Measurements from ENCODE around the gene PTPN14. TPM values are rescaled to one million over a fixed set of nuclear protein-coding genes. Genes with fewer than 3 reads are reported as not detected.

The PTPN14 gene
- polyA plus RNA-seq, 1 donor from 2014 or later = 0.07 TPM

DNA sequence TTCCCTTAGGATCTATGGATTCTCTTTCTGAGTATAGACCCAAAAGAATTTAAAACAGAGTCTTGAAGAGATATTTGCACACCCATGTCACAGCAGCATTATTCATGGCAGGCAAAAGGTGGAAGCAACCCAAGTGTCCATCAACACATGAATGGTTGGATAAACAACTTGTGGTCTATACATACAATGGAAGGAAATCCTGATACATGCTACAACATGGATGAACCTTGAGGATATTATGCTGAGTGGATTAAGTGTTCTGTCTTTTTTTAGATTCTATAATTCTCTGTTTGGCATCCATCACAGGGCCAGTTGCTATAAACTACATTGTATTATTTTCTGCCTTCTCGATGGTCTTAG lies 39.8 kb downstream of the PTPN14 start:
- Histone ChIP-seq H3K79me2 (replicated peaks; ENCODE audit: insufficient read depth, low read length) (no peaks in the 10 kb centered on the region), H3F3A (ENCODE audit: insufficient read depth, low read length, poor library complexity, severe bottlenecking) (no peaks in the 10 kb centered on the region), H2AFZ (ENCODE audit: low read depth, low read length) (no peak overlapping the region), H3K9me2 (ENCODE audit: insufficient read depth, low read length) (no peaks in the 10 kb centered on the region), H3K4me3 (ENCODE audit: low read length) (no peak overlapping the region), H3K4me2 (ENCODE audit: low read length) (no peak overlapping the region), H3K9me3 (ENCODE audit: low read length) (no peaks in the 10 kb centered on the region), H3K27ac (ENCODE audit: low read length) (no peak overlapping the region), H4K20me1 (ENCODE audit: insufficient read depth) (no peaks in the 10 kb centered on the region), H3K36me3 (ENCODE audit: insufficient read depth, low read length) (no peaks in the 10 kb centered on the region), H3K9ac (ENCODE audit: low read length) (no peak overlapping the region), H3K27me3 (ENCODE audit: insufficient read depth, low read depth, low read length) (no peaks in the 10 kb centered on the region)
- no peak for TF ChIP-seq REST (IDR thresholded peaks at IDR 0.05; ENCODE audit: borderline replicate concordance)
- no peak for TF ChIP-seq MXI1 (conservative IDR thresholded peaks at IDR 0.05; ENCODE audit: poor library complexity, severe bottlenecking)
- TF ChIP-seq TAF1 (IDR thresholded peaks at IDR 0.05; ENCODE audit: low read depth) = no peak
- TF ChIP-seq RAD21 (conservative IDR thresholded peaks at IDR 0.05) = no peak
- TF ChIP-seq POLR2AphosphoS5 (IDR thresholded peaks at IDR 0.05) = no peak
- TF ChIP-seq SMC3 (conservative IDR thresholded peaks at IDR 0.05; ENCODE audit: poor library complexity) = no peak
- TF ChIP-seq EP300 (conservative IDR thresholded peaks at IDR 0.05; ENCODE audit: poor library complexity, severe bottlenecking) = no peak
- TF ChIP-seq, protein P1, sequence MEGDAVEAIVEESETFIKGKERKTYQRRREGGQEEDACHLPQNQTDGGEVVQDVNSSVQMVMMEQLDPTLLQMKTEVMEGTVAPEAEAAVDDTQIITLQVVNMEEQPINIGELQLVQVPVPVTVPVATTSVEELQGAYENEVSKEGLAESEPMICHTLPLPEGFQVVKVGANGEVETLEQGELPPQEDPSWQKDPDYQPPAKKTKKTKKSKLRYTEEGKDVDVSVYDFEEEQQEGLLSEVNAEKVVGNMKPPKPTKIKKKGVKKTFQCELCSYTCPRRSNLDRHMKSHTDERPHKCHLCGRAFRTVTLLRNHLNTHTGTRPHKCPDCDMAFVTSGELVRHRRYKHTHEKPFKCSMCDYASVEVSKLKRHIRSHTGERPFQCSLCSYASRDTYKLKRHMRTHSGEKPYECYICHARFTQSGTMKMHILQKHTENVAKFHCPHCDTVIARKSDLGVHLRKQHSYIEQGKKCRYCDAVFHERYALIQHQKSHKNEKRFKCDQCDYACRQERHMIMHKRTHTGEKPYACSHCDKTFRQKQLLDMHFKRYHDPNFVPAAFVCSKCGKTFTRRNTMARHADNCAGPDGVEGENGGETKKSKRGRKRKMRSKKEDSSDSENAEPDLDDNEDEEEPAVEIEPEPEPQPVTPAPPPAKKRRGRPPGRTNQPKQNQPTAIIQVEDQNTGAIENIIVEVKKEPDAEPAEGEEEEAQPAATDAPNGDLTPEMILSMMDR (IDR thresholded peaks at IDR 0.05; ENCODE audit: poor library complexity, severe bottlenecking) = no peak
- no peak for TF ChIP-seq EZH2 (IDR thresholded peaks at IDR 0.05; ENCODE audit: borderline replicate concordance, insufficient read depth, low read length, poor library complexity, severe bottlenecking)

DNA sequence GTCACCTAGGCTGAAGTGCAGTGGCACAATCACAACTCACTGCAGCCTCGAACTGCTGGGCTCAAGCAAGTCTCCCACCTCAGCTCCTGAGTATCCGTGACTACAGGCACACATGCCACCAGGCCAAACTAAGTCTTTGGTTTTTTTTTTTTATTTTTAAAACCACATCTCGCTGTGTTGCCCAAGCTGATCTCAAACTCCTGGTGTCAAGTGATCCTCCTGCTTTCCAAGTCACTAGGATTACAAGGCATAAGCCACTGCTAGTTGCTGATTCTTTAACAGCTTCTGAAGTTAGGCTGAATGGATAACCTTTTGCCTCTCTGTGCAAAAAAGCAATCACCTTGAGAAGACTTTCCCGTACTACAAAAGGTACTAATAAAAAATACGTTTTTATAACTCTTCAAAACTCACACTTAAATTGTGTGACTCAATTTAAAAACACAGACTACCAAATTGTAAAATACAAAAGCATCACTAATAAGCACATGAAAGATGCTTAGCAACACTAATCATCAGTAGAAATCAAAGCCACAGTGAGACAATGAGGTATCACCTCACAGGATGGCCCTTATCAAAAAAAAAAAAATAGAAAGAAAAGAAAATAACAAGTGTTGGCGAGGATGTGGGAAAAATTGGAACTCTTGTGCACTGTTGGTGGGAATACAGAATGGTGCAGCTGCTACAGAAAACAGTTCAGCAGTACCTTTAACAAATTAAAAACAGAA lies 40.3 kb downstream of the PTPN14 start:
- H3K9me2 ChIP-seq (ENCODE audit: insufficient read depth, low read length) = no peaks in the 10 kb centered on the region
- H4K20me1 ChIP-seq (ENCODE audit: insufficient read depth) = no peaks in the 10 kb centered on the region
- no peak overlapping the region for H3K4me3 ChIP-seq (ENCODE audit: low read length)
- H3K27ac ChIP-seq (ENCODE audit: low read length) = no peak overlapping the region
- no peaks in the 10 kb centered on the region for H3K79me2 ChIP-seq (replicated peaks; ENCODE audit: insufficient read depth, low read length)
- H3K27me3 ChIP-seq (ENCODE audit: insufficient read depth, low read depth, low read length) = no peaks in the 10 kb centered on the region
- no peak for TF ChIP-seq SMC3 (conservative IDR thresholded peaks at IDR 0.05; ENCODE audit: poor library complexity)
- no peak for TF ChIP-seq RAD21 (conservative IDR thresholded peaks at IDR 0.05)
- no peak for TF ChIP-seq REST (IDR thresholded peaks at IDR 0.05; ENCODE audit: borderline replicate concordance)
- TF ChIP-seq EZH2 (IDR thresholded peaks at IDR 0.05; ENCODE audit: borderline replicate concordance, insufficient read depth, low read length, poor library complexity, severe bottlenecking) = no peak
- no peak overlapping the region for H3K4me2 ChIP-seq (ENCODE audit: low read length)
- H3K9me3 ChIP-seq (ENCODE audit: low read length) = no peaks in the 10 kb centered on the region
- no peak overlapping the region for H3K9ac ChIP-seq (ENCODE audit: low read length)
- H3F3A ChIP-seq (ENCODE audit: insufficient read depth, low read length, poor library complexity, severe bottlenecking) = no peaks in the 10 kb centered on the region
- no peaks in the 10 kb centered on the region for H3K36me3 ChIP-seq (ENCODE audit: insufficient read depth, low read length)
- no peak overlapping the region for H2AFZ ChIP-seq (ENCODE audit: low read depth, low read length)

All from neural cell (in vitro differentiated cells).